HG03520 (cell line): ENCODE measurements around the gene ABHD18.
"Not testable (repeated sequence)": the region's sequence is repeated elsewhere in the genome, so short reads cannot be mapped to it uniquely, and the experiment has no call there.

Experiments
- ATAC-seq: cut with Tn5 transposase; IDR thresholded peaks from one replicate; pipeline ENCODE4 v1.9.1; 2021; ENCODE audit warnings: mild to moderate bottlenecking, moderate library complexity; ENCODE audit not compliant: unreplicated experiment

The ABHD18 gene

DNA sequence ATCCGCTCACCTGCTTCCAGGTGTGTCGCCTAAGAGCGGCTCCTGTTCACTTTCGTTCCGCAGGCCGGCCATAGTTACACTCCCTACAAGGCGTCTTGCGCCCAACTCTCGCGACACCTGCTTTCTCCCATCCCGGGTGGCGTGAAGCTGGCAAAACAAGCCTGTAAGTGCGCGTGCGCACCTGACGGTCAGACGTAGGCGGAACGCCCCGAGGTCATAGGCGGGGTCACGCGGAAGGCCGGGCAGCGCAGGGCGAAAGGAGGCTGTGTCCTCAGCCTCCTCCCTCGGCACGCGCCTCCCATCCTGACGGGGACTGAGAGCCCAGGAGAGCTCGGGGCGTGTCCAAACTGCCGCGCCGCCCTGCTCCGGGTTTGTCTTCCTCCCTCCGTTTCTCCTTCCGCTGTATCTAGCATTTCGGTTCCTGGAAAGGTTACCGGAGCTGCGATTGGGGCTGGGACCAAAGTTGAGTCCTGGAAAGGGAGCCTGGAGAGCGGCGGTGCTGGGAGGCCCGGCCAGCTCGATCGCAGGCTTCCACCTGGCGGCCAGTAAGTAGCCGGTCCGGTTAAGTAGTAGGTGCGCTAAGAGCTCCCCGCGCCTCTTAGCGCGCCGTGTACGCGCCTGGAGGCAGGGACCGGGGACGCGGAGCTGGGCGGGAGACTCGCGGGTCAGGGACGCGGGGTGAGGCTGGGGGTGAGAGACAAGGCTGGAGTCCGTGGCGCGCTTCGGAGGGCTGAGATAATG is at the start of gene ABHD18, which contains the start of gene MFSD8:
Gene ABHD18 (plus strand): TSS at position 345 of the 741 bp plus-strand sequence. CDS start 17,550 bp downstream, outside the sequence.
Gene MFSD8 (minus strand): TSS at position 112 of the 741 bp plus-strand sequence. CDS start 40 bp downstream, at position 72.
- peak; percentile 93 for ATAC-seq

DNA sequence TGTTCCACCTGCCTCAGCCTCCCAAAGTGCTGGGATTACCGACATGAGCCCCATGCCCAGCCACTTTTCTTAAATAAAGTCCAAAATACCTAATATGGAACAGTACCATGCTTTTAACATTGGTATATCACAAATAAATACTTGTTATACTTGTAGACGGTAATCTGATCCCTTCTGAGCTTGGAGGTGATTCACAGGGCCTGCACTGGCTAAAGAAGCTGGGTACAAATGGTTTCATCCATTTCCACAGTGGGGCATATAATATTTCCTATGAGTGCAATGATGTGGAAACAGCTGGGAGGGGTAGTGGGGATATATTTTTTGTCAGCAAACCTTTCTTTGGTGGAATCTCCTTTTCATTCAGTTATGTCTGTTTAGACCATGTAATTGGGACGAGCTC is 48.7 kb upstream of the ABHD18 start:
- ATAC-seq, result no peak

GRCh38 chr4:127917151-127917550 is 48.1 kb upstream of the ABHD18 start:
- ATAC-seq, result no peak

DNA sequence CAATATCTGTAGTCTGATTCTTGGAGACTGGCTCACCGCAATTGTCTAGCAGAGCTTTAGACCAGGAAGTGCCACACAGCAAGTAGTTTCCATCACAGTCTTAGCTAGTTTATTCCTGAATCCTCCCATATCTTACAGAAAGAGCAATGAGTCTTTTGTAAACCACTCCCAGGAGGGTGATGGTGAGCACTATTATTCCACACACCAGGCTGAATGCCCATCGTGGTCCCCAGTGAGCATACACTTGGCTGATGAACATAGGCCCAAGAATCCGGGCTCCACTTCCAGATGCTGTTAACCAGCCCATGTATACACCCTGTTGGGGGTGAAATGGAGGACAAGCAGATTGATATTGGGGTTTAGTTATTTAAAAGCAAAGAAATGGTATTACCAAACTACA is 44.7 kb upstream of the ABHD18 start:
- ATAC-seq, result no peak

DNA sequence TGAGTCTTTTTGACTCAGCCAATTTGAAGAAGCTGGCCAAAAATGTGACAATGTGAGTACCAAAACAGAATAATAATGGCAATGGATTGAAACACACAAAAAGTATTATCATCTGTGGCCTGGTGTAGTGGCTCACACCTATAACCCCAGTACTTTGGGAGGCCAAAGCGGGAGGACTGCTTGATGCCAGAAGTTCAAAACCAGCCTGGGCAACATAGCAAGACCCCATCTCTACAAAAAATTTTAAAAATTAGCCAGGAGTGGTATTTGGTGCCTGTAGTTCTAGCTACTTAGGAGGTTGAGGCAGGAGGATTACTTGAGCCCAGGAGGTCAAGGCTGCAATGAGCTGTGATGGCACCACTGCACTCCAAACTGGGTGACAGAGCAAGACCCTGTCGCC is 43.0 kb upstream of the ABHD18 start:
- ATAC-seq, result no peak

GRCh38 chr4:127925720-127926119 is 39.5 kb upstream of the ABHD18 start:
- not testable (repeated sequence) for ATAC-seq

- no peak for ATAC-seq
Observed at GRCh38 chr4:127930175-127930574, 35.0 kb upstream of the ABHD18 start.

DNA sequence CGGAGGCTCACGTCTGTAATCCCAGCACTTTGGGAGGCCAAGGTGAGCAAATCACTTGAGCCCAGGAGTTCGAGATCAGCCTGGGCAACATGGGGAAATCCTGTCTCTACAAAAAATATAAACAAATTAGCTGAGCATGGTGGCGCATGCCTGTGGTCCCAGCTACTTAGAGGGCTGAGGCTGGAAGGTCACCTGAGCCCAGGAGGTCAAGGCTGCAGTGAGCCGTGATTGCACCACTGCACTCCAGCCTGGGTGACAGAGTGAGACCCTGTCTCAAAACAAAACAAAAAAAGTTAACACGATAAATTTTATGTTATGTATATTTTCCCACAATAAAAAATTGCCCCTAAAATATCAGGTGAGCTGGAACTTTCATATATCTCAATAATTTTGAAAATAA is 33.4 kb upstream of the ABHD18 start:
- not testable (repeated sequence) for ATAC-seq

- ATAC-seq, result no peak
Observed at GRCh38 chr4:127936974-127937373, 28.2 kb upstream of the ABHD18 start.

- ATAC-seq, result no peak
Observed at GRCh38 chr4:127957105-127957504, 8.1 kb upstream of the ABHD18 start.

GRCh38 chr4:127959794-127960193 is 5.4 kb upstream of the ABHD18 start:
- ATAC-seq, result no peak

GRCh38 chr4:127963633-127964398 is 1.4 kb upstream of the ABHD18 start:
- not testable (repeated sequence) for ATAC-seq

- peak; percentile 13 for ATAC-seq
Observed at GRCh38 chr4:127964426-127965061, 662 bp upstream of the ABHD18 start.

DNA sequence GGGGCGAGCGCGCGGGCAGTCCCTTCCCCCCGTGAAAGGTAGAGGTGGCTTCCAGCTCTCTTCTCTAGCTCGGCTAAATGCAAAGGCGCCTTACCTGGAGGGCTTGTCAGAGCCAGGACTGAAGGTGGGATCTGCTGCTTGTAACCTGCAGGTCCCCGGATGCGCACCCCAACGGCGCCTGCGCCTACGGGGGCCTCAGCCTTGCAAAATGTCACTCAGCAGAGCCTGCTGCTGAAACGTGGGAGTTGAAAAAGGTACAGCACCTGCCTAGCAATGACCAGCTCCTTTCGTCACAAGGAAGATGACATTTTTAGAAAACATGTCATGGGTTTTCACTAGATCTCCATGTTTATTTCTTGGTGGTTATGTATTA is 583 bp downstream of the ABHD18 start:
- peak; percentile 38 for ATAC-seq

GRCh38 chr4:127967141-127967775 is 2.1 kb downstream of the ABHD18 start:
- no peak for ATAC-seq

DNA sequence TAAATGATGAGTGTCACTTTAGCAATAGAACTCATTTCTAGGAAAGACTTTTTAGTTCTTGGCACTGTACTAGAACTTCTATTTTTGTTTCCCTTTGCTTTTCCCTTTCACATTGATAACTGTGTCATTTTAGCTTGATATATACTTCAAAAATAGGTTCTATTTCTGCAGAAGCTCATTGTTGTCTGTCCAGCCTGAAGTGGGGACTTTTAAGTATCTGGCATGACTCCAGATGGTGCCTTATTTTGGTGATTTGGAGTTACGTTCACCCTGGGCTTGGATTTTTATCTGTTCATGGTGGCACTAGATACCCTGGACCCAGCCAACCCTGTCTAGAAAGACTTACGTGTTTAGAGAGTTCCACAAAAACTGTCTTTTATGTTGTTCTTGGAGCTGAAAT is 3.4 kb downstream of the ABHD18 start:
- no peak for ATAC-seq

DNA sequence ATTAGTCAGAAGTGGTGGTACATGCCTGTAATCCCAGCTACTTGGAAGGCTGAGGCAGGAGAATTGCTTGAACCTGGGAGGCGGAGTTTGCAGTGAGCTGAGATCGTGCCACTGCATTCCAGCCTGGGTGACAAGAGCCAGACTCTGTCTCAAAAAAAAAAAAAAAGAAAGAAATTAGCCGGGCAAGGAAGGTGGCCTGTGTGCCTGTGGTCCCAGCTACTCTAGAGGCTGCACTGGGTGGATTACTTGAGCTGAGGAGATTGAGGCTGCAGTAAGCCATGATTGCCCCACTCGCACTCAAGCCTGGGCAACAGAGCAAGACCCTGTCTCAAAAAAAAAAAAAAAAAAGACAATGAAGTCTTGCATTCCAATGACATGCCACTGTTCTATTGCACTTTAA is 5.7 kb downstream of the ABHD18 start:
- ATAC-seq, result not testable (repeated sequence)

DNA sequence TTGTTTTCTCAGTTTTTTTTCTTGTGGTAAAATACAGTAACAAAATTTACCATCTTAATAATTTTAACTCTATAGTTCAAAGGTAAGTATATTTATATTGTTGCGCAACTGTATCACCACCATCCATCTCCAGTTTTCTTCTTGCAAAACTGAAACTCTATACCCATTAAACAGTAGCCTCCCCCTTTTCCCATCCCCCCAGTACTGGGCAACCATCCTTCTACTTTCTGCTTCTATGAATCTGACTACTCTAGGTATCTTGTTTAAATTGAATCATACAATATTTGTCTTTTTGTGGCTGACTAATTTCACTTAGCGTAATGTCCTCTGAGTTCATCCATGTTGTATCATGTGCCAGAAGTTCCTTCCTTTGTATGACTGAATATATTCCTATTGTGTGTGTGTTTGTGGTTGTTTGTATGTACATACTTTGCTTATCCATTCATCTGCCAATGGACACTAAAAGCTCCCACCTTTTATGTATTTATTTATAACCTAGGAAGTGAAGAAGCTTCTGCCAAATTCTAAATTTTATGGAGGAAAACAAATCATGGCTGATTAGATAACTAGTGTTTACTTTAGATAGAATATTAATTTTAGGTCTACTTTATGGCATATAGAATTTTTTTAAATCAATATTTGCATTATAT is 10.0 kb downstream of the ABHD18 start:
- ATAC-seq, result no peak

- ATAC-seq, result no peak
Observed at GRCh38 chr4:127978930-127979329, 13.7 kb downstream of the ABHD18 start.

GRCh38 chr4:127982445-127982844 is 17.2 kb downstream of the ABHD18 start:
- no peak for ATAC-seq

DNA sequence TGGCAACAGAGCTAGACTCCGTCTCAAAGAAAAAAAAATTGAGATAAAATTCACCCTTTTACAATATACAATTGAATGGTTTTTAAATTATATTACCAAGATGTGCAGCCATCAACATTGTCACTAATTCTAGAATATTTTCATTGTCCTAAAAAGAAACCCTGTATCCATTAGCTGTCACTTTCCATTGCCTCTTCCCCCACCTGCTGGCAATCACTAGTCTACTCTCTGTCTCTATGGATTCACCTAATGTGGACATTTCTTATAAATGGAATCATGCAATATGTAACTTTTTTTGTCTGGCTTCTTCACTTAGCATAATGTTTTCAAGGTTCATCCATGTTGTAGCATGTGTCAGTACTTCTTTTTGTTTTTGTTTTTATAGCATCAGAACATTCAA is 20.8 kb downstream of the ABHD18 start:
- ATAC-seq, result no peak
